ENCODE measurements around the gene CHMP2A.
A peak's percentile ranks its signal among the peaks of the same experiment; 100 is the strongest.
"Not testable (repeated sequence)": the region's sequence is repeated elsewhere in the genome, so short reads cannot be mapped to it uniquely, and the experiment has no call there.

The CHMP2A gene

GRCh38 chr19:58555369-58555885, 522 bp upstream of the CHMP2A start:
- DNase-seq (ENCODE audit: low read depth in 2 of 2), result no peak

GRCh38 chr19:58553799-58554493, 959 bp downstream of the CHMP2A start:
- DNase-seq (ENCODE audit: low read depth in 2 of 2), result no peak

- no peak for DNase-seq (ENCODE audit: low read depth in 2 of 2)
Observed at GRCh38 chr19:58552655-58553054, 2.2 kb downstream of the CHMP2A start.

- no peak for DNase-seq (ENCODE audit: low read depth in 2 of 2)
Observed at GRCh38 chr19:58551577-58552471, 3.1 kb downstream of the CHMP2A start.

GRCh38 chr19:58551123-58551497, 3.8 kb downstream of the CHMP2A start:
- DNase-seq (ENCODE audit: low read depth in 2 of 2), result no peak

- DNase-seq (ENCODE audit: low read depth in 2 of 2), result no peak
Observed at GRCh38 chr19:58550362-58551122, 4.4 kb downstream of the CHMP2A start.

- DNase-seq (ENCODE audit: low read depth in 2 of 2), result no peak
Observed at GRCh38 chr19:58549664-58550361, 5.1 kb downstream of the CHMP2A start.

GRCh38 chr19:58548859-58549663, 5.8 kb downstream of the CHMP2A start:
- no peak for DNase-seq (ENCODE audit: low read depth in 2 of 2)

- no peak for DNase-seq (ENCODE audit: low read depth in 2 of 2)
Observed at GRCh38 chr19:58547323-58548312, 7.3 kb downstream of the CHMP2A start.

GRCh38 chr19:58546019-58546530, 8.8 kb downstream of the CHMP2A start:
- DNase-seq (ENCODE audit: low read depth in 2 of 2), result no peak

GRCh38 chr19:58545286-58546018, 9.5 kb downstream of the CHMP2A start:
- DNase-seq (ENCODE audit: low read depth in 2 of 2), result no peak

- DNase-seq (ENCODE audit: low read depth in 2 of 2), result peak in 1 of 2 donors; percentile 60
Observed at GRCh38 chr19:58544591-58545285, 10.2 kb downstream of the CHMP2A start.

- peak; percentile 100 for DNase-seq (ENCODE audit: low read depth in 2 of 2)
Observed at GRCh38 chr19:58543826-58544590, 10.9 kb downstream of the CHMP2A start, which contains the start of gene TRIM28. TRIM28 (plus strand) TSS chr19:58544064; CDS start chr19:58544758, 694 bp downstream.

- not testable (repeated sequence) for DNase-seq (ENCODE audit: low read depth in 2 of 2)
Observed at GRCh38 chr19:58542641-58543372, 12.1 kb downstream of the CHMP2A start.

GRCh38 chr19:58539169-58539559, 15.7 kb downstream of the CHMP2A start:
- not testable (repeated sequence) for DNase-seq (ENCODE audit: low read depth in 2 of 2)

All from activated CD4-positive, alpha-beta T cell treated with anti-CD3 and anti-CD28 coated beads for 24 hours (primary cell).